Stomach smooth muscle (tissue), 2 donors: Measurements from ENCODE around the gene ARMC5.

Experiments used
- H3K27ac ChIP-seq: one replicate; pipeline ENCODE4 v1.7.0; 2013; ENCODE audit warnings: mild to moderate bottlenecking, low read length, inconsistent platforms
- H3K27me3 ChIP-seq, 2 donors: one replicate each; pipeline ENCODE4 v1.7.0; 2013; ENCODE audit warnings: low read length in 2 of 2; ENCODE audit not compliant: insufficient read depth in 2 of 2, control insufficient read depth in 1 of 2
- H3K36me3 ChIP-seq, 2 donors: one replicate each; pipeline ENCODE4 v1.7.0; 2013; ENCODE audit warnings: low read length in 2 of 2; ENCODE audit not compliant: control insufficient read depth in 2 of 2, insufficient read depth in 2 of 2
- H3K4me1 ChIP-seq: one replicate; pipeline ENCODE4 v1.7.0; 2013; ENCODE audit warnings: low read length; ENCODE audit not compliant: control insufficient read depth, insufficient read depth
- H3K4me3 ChIP-seq, 2 donors: one replicate each; pipeline ENCODE4 v1.7.0; 2013; ENCODE audit warnings: low read length in 2 of 2
- H3K9ac ChIP-seq, 2 donors: one replicate each; pipeline ENCODE4 v1.7.0; 2013; ENCODE audit warnings: low read length in 2 of 2, mild to moderate bottlenecking in 1 of 2
- H3K9me3 ChIP-seq, 2 donors: one replicate each; pipeline ENCODE4 v1.7.0; 2013; ENCODE audit warnings: low read length in 2 of 2; ENCODE audit not compliant: control insufficient read depth in 2 of 2
- donor health status: healthy.
- donor health status: Pancreatic carcinoma.

ARMC5 gene

GRCh38 chr16:31420037-31420436, 39.3 kb upstream of the ARMC5 start:
- Histone ChIP-seq H3K4me3 (no peak overlapping the region), H3K9me3 (peaks cover 0 to 4% of the 10 kb centered on the region in 2 donors), H3K9ac (no peak overlapping the region), H3K27ac (no peak overlapping the region), H3K27me3 (peaks cover 6 to 21% of the 10 kb centered on the region in 2 donors), H3K4me1 (no peaks in the 10 kb centered on the region), H3K36me3 (no peaks in the 10 kb centered on the region)

- no peaks in the 10 kb centered on the region for H3K36me3 ChIP-seq
- peaks cover 0 to 4% of the 10 kb centered on the region in 2 donors for H3K9me3 ChIP-seq
- no peak overlapping the region for H3K9ac ChIP-seq
- H3K4me3 ChIP-seq = no peak overlapping the region
- H3K27ac ChIP-seq = no peak overlapping the region
- no peaks in the 10 kb centered on the region for H3K4me1 ChIP-seq
- H3K27me3 ChIP-seq = peaks cover 6 to 19% of the 10 kb centered on the region in 2 donors
Measured at GRCh38 chr16:31421587-31421986, 37.7 kb upstream of the ARMC5 start.

GRCh38 chr16:31423241-31423640, 36.1 kb upstream of the ARMC5 start:
- Histone ChIP-seq H3K9ac (no peak overlapping the region), H3K27me3 (peaks cover 3 to 14% of the 10 kb centered on the region in 2 donors), H3K4me1 (peaks cover 11% of the 10 kb centered on the region), H3K27ac (no peak overlapping the region), H3K4me3 (no peak overlapping the region), H3K36me3 (no peaks in the 10 kb centered on the region), H3K9me3 (no peaks in the 10 kb centered on the region)

GRCh38 chr16:31423801-31424200, 35.5 kb upstream of the ARMC5 start:
- no peak overlapping the region for H3K9ac ChIP-seq
- no peaks in the 10 kb centered on the region for H3K9me3 ChIP-seq
- H3K36me3 ChIP-seq = no peaks in the 10 kb centered on the region
- H3K27ac ChIP-seq = no peak overlapping the region
- peaks cover 0 to 11% of the 10 kb centered on the region in 2 donors for H3K27me3 ChIP-seq
- H3K4me1 ChIP-seq = peaks cover 11% of the 10 kb centered on the region
- no peak overlapping the region for H3K4me3 ChIP-seq

DNA sequence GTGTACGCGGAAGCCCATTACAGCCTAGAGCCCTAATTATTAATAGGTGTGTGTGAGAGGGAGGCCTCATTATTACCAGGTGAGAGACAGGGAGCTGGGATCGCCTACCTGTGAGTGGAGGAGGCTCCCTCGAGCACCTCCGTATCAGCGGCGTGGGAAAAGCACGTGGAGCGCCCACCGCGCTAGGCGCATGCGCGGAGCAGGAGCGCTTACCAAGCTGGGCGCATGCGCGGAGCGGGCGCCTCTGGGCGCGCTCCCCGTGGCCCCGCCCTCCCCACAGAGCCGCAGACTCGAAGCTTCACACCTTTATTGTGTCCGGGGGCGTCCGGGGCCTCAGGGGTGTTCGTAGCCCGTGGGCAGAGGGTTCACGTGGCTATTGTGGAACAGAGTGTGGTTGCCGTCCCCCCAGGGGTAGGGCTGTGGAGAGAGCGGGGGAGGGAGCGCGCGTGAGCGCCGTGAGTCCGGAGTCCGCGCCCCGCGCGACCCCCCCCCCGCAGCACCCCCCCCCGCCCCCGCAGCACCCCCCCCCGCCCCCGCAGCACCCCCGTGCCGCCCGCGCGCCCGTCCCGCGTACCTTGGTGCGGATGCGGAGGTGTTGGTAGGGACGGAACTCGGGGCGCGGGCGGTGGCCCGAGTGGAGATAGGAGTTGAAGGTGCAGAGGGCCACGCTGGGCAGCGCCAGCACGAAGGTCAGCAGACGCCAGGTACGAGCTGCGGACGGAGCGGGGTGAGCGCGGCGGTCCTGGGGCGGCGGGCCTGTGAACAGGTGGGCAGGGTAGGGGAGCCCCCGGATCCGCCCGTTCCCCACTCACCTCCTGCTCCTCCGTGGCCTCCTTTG, 31.6 kb upstream of the ARMC5 start:
- peak overlapping the region in 1 of 2 donors; percentile 47 for H3K9ac ChIP-seq
- H3K4me3 ChIP-seq = peak overlapping the region; percentile 62 to 66
- H3K4me1 ChIP-seq = peaks cover 11% of the 10 kb centered on the region
- H3K36me3 ChIP-seq = no peaks in the 10 kb centered on the region
- H3K9me3 ChIP-seq = no peaks in the 10 kb centered on the region
- H3K27me3 ChIP-seq = peaks cover 0 to 4% of the 10 kb centered on the region in 2 donors
- H3K27ac ChIP-seq = no peak overlapping the region

DNA sequence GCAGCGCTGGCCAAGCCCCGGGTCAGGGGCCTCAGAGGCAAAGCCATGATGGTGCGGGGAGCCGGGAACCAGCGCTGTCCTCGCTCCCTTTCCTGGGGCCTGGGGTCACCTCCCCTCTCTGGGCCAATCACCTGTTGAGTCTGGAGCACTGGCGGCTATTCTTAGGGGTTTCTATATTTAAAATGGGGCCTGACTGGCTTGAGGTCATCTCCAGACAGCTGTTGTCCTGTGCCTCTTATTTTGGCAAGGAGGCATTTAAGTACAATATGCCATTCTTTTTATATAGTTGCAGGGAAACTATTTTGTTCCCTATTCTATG, 31.1 kb upstream of the ARMC5 start, which contains the start of gene COX6A2:
Gene COX6A2, minus strand, starts transcription at position 82 of the 319 bp plus-strand sequence. Its CDS starts 35 bp downstream, at position 47.
- peaks cover 0 to under 1% of the 10 kb centered on the region in 2 donors for H3K27me3 ChIP-seq
- no peaks in the 10 kb centered on the region for H3K9me3 ChIP-seq
- H3K36me3 ChIP-seq = no peaks in the 10 kb centered on the region
- H3K4me1 ChIP-seq = peaks cover 11% of the 10 kb centered on the region
- no peak within 1 kb of the TSS for H3K27ac ChIP-seq
- peak within 1 kb of the TSS in 1 of 2 donors; percentile 47 for H3K9ac ChIP-seq
- peak within 1 kb of the TSS; percentile 62 to 66 for H3K4me3 ChIP-seq

DNA sequence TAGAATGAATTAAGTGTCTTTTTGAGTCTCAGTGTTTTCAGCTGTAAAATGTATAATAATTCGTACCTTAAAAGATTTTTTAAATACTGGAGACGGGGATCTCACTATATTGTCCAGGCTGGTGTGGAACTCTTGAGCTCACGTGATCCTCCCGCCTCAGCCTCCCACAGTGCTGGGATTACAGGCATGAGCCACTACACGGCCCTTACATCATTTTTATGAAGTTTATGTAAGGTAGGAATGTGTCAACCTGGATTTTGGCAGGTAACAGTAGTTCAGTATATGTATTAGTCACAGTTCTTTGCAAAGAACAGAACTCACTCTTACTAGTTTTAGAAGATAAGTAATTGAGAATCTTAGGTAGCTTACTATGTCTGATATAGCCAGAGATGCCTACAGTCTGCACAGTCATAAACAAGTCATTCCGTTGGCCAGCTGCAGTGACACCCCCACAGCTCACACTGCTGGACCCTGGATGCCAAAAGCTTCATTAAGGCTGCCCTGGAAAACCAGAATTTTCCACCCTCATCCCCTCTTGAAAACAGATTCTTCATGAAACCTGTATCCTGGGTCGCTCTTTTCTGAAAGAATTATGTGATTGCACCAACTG, 30.6 kb upstream of the ARMC5 start:
- H3K27me3 ChIP-seq = no peaks in the 10 kb centered on the region
- H3K9ac ChIP-seq = peak overlapping the region in 1 of 2 donors; percentile 13
- H3K4me1 ChIP-seq = peaks cover 11% of the 10 kb centered on the region
- H3K36me3 ChIP-seq = no peaks in the 10 kb centered on the region
- H3K4me3 ChIP-seq = no peak overlapping the region
- H3K27ac ChIP-seq = no peak overlapping the region
- H3K9me3 ChIP-seq = no peaks in the 10 kb centered on the region

DNA sequence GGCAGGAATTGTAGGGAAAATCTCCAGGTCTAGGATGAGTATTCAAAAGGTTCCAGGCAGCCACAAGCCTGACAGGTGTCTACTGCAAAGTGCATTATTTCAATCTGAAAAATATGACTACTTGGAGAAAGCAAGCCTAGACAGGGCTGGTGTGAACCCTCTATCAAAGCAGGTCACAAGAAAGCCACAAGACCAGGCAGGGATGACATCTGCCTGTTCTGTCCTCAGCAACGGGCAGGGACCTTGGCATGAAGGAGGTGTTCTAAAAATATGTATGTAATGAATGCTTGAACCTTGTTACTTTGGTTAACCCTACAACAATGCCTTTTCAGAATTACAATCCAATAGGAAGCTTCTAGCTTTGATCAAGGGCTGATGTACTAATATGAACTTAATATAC, 30.0 kb upstream of the ARMC5 start:
- no peak overlapping the region for H3K27ac ChIP-seq

GRCh38 chr16:31429796-31430195, 29.5 kb upstream of the ARMC5 start:
- H3K36me3 ChIP-seq = no peaks in the 10 kb centered on the region
- H3K9me3 ChIP-seq = no peaks in the 10 kb centered on the region
- H3K4me3 ChIP-seq = no peak overlapping the region
- peaks cover 11% of the 10 kb centered on the region for H3K4me1 ChIP-seq
- no peak overlapping the region for H3K9ac ChIP-seq
- H3K27ac ChIP-seq = no peak overlapping the region
- H3K27me3 ChIP-seq = no peaks in the 10 kb centered on the region

More for the DNA sequence above, 30.0 kb upstream of the ARMC5 start:
- H3K27me3 ChIP-seq = no peaks in the 10 kb centered on the region
- no peaks in the 10 kb centered on the region for H3K36me3 ChIP-seq
- H3K9ac ChIP-seq = peak overlapping the region in 1 of 2 donors; percentile 13
- peaks cover 11% of the 10 kb centered on the region for H3K4me1 ChIP-seq
- no peaks in the 10 kb centered on the region for H3K9me3 ChIP-seq
- H3K4me3 ChIP-seq = no peak overlapping the region

- no peaks in the 10 kb centered on the region for H3K36me3 ChIP-seq
- H3K27ac ChIP-seq = no peak overlapping the region
Measured at GRCh38 chr16:31430380-31431052, 28.8 kb upstream of the ARMC5 start.

More at GRCh38 chr16:31430380-31431052, 28.8 kb upstream of the ARMC5 start:
- no peak overlapping the region for H3K4me3 ChIP-seq
- H3K27me3 ChIP-seq = no peaks in the 10 kb centered on the region
- H3K9me3 ChIP-seq = no peaks in the 10 kb centered on the region
- no peak overlapping the region for H3K9ac ChIP-seq
- peaks cover 11% of the 10 kb centered on the region for H3K4me1 ChIP-seq
